ENCODE data around the gene SWAP70. TPM values are rescaled to one million over a fixed set of nuclear protein-coding genes. Genes with fewer than 3 reads are reported as not detected.

SWAP70 gene
- total RNA-seq, 2 experiments from 2014 or later, result 8.2 to 9.5 TPM

GRCh38 chr11:9716275-9717039, 52.6 kb downstream of the SWAP70 start:
- peaks cover 4% of the 10 kb centered on the region for H3K27me3 Mint-ChIP-seq (ENCODE audit: low read depth)
- intact Hi-C loops (cut with micrococcal nuclease), result loop anchor here (1.0 to 2.0 kb wide), 6 partner anchors 14 to 256 kb away; no protein-coding TSS in a partner anchor
- peak; percentile 41 for DNase-seq
- CTCF ChIA-PET, result interaction anchor here (1.1 to 2.1 kb wide), 4 partner anchors 32 to 115 kb away, joined by 3 to 6 read pairs (median 4); no protein-coding TSS in a partner anchor
- no peak overlapping the region for H3K4me3 Mint-ChIP-seq
- peak overlapping the region; percentile 66 for H3K27ac Mint-ChIP-seq
- peaks cover 29% of the 10 kb centered on the region for H3K4me1 Mint-ChIP-seq (ENCODE audit: low read depth)
- H3K36me3 Mint-ChIP-seq (ENCODE audit: low read depth), result peaks cover 3% of the 10 kb centered on the region
- peaks cover 10% of the 10 kb centered on the region for H3K9me3 Mint-ChIP-seq

- H3K36me3 Mint-ChIP-seq (ENCODE audit: low read depth), result peaks cover 3% of the 10 kb centered on the region
- H3K4me3 Mint-ChIP-seq, result no peak overlapping the region
- peaks cover 4% of the 10 kb centered on the region for H3K27me3 Mint-ChIP-seq (ENCODE audit: low read depth)
- H3K4me1 Mint-ChIP-seq (ENCODE audit: low read depth), result peaks cover 29% of the 10 kb centered on the region
- CTCF ChIA-PET, result interaction anchor here (1.1 to 2.1 kb wide), 4 partner anchors 32 to 116 kb away, joined by 3 to 6 read pairs (median 4); no protein-coding TSS in a partner anchor
- peaks cover 10% of the 10 kb centered on the region for H3K9me3 Mint-ChIP-seq
- peak; percentile 48 for DNase-seq
- intact Hi-C loops (cut with micrococcal nuclease), result loop anchor here (2.0 kb wide), 2 partner anchors 42 to 54 kb away; no protein-coding TSS in a partner anchor
- H3K27ac Mint-ChIP-seq, result peak overlapping the region; percentile 66
Measured at GRCh38 chr11:9717040-9717357, 53.1 kb downstream of the SWAP70 start.

- intact Hi-C loops (cut with micrococcal nuclease), result loop anchor here (2.0 kb wide), 2 partner anchors 41 to 55 kb away; no protein-coding TSS in a partner anchor
- DNase-seq, result no peak
- Mint-ChIP-seq H3K27ac (no peak overlapping the region), H3K4me1 (ENCODE audit: low read depth) (peaks cover 29% of the 10 kb centered on the region), H3K36me3 (ENCODE audit: low read depth) (peaks cover 3% of the 10 kb centered on the region), H3K4me3 (no peak overlapping the region), H3K27me3 (ENCODE audit: low read depth) (peaks cover 4% of the 10 kb centered on the region), H3K9me3 (peaks cover 10% of the 10 kb centered on the region)
- CTCF ChIA-PET, result interaction anchor here (1.1 to 2.1 kb wide), 4 partner anchors 31 to 116 kb away, joined by 3 to 6 read pairs (median 4); no protein-coding TSS in a partner anchor
Measured at GRCh38 chr11:9717719-9718118, 53.8 kb downstream of the SWAP70 start.

GRCh38 chr11:9718147-9718546, 54.3 kb downstream of the SWAP70 start:
- intact Hi-C loops (cut with micrococcal nuclease), result no loop called here
- CTCF ChIA-PET, result no interaction called here
- Mint-ChIP-seq H3K27ac (peak overlapping the region; percentile 32), H3K4me1 (ENCODE audit: low read depth) (peaks cover 29% of the 10 kb centered on the region), H3K4me3 (no peak overlapping the region), H3K27me3 (ENCODE audit: low read depth) (peaks cover 4% of the 10 kb centered on the region), H3K36me3 (ENCODE audit: low read depth) (peaks cover 3% of the 10 kb centered on the region), H3K9me3 (peaks cover 10% of the 10 kb centered on the region)
- DNase-seq, result no peak

GRCh38 chr11:9719566-9720289, 55.9 kb downstream of the SWAP70 start:
- Mint-ChIP-seq H3K27ac (no peak overlapping the region), H3K9me3 (peaks cover 10% of the 10 kb centered on the region), H3K4me3 (no peak overlapping the region), H3K27me3 (ENCODE audit: low read depth) (no peaks in the 10 kb centered on the region), H3K36me3 (ENCODE audit: low read depth) (peaks cover 3% of the 10 kb centered on the region), H3K4me1 (ENCODE audit: low read depth) (peaks cover 27% of the 10 kb centered on the region)
- no peak for DNase-seq
- CTCF ChIA-PET, result interaction anchor here (0.9 to 1.1 kb wide), 2 partner anchors 106 to 185 kb away, joined by 3 read pairs; no protein-coding TSS in a partner anchor
- intact Hi-C loops (cut with micrococcal nuclease), result no loop called here

GRCh38 chr11:9720290-9720630, 56.4 kb downstream of the SWAP70 start:
- CTCF ChIA-PET, result interaction anchor here (0.9 to 1.1 kb wide), 2 partner anchors 106 to 185 kb away, joined by 3 read pairs; no protein-coding TSS in a partner anchor
- H3K36me3 Mint-ChIP-seq (ENCODE audit: low read depth), result peaks cover 3% of the 10 kb centered on the region
- H3K4me1 Mint-ChIP-seq (ENCODE audit: low read depth), result peaks cover 27% of the 10 kb centered on the region
- H3K4me3 Mint-ChIP-seq, result no peak overlapping the region
- intact Hi-C loops (cut with micrococcal nuclease), result no loop called here
- H3K27me3 Mint-ChIP-seq (ENCODE audit: low read depth), result no peaks in the 10 kb centered on the region
- H3K9me3 Mint-ChIP-seq, result peaks cover 9% of the 10 kb centered on the region
- DNase-seq, result no peak
- H3K27ac Mint-ChIP-seq, result no peak overlapping the region

- Mint-ChIP-seq H3K4me3 (no peak overlapping the region), H3K4me1 (ENCODE audit: low read depth) (peaks cover 14% of the 10 kb centered on the region), H3K27me3 (ENCODE audit: low read depth) (no peaks in the 10 kb centered on the region), H3K27ac (no peak overlapping the region), H3K36me3 (ENCODE audit: low read depth) (peaks cover 1% of the 10 kb centered on the region), H3K9me3 (no peaks in the 10 kb centered on the region)
- DNase-seq, result no peak
- intact Hi-C loops (cut with micrococcal nuclease), result no loop called here
- CTCF ChIA-PET, result no interaction called here
Measured at GRCh38 chr11:9722023-9722422, 58.1 kb downstream of the SWAP70 start.

GRCh38 chr11:9722893-9723292, 59.0 kb downstream of the SWAP70 start:
- peaks cover 1% of the 10 kb centered on the region for H3K36me3 Mint-ChIP-seq (ENCODE audit: low read depth)
- CTCF ChIA-PET, result interaction anchor here (0.5 kb wide), 1 partner anchor 615 kb away, joined by 5 read pairs; no protein-coding TSS in a partner anchor
- peaks cover 9% of the 10 kb centered on the region for H3K4me1 Mint-ChIP-seq (ENCODE audit: low read depth)
- no peak overlapping the region for H3K27ac Mint-ChIP-seq
- no peak overlapping the region for H3K4me3 Mint-ChIP-seq
- no peak for DNase-seq
- no peaks in the 10 kb centered on the region for H3K9me3 Mint-ChIP-seq
- H3K27me3 Mint-ChIP-seq (ENCODE audit: low read depth), result no peaks in the 10 kb centered on the region
- intact Hi-C loops (cut with micrococcal nuclease), result no loop called here

- no peaks in the 10 kb centered on the region for H3K27me3 Mint-ChIP-seq (ENCODE audit: low read depth)
- intact Hi-C loops (cut with micrococcal nuclease), result no loop called here
- no peaks in the 10 kb centered on the region for H3K9me3 Mint-ChIP-seq
- H3K4me3 Mint-ChIP-seq, result no peak overlapping the region
- no peak for DNase-seq
- CTCF ChIA-PET, result interaction anchor here (0.7 kb wide), 2 partner anchors 23 to 481 kb away, joined by 4 read pairs; no protein-coding TSS in a partner anchor
- no peak overlapping the region for H3K27ac Mint-ChIP-seq
- H3K4me1 Mint-ChIP-seq (ENCODE audit: low read depth), result no peaks in the 10 kb centered on the region
- H3K36me3 Mint-ChIP-seq (ENCODE audit: low read depth), result no peaks in the 10 kb centered on the region
Measured at GRCh38 chr11:9726321-9727022, 62.6 kb downstream of the SWAP70 start.

GRCh38 chr11:9728058-9728457, 64.2 kb downstream of the SWAP70 start:
- Mint-ChIP-seq H3K27me3 (ENCODE audit: low read depth) (no peaks in the 10 kb centered on the region), H3K4me3 (no peak overlapping the region), H3K4me1 (ENCODE audit: low read depth) (no peaks in the 10 kb centered on the region), H3K9me3 (no peaks in the 10 kb centered on the region), H3K36me3 (ENCODE audit: low read depth) (no peaks in the 10 kb centered on the region), H3K27ac (no peak overlapping the region)
- intact Hi-C loops (cut with micrococcal nuclease), result no loop called here
- CTCF ChIA-PET, result no interaction called here
- no peak for DNase-seq

GRCh38 chr11:9731256-9731655, 67.4 kb downstream of the SWAP70 start:
- H3K27ac Mint-ChIP-seq, result no peak overlapping the region
- peaks cover 10% of the 10 kb centered on the region for H3K9me3 Mint-ChIP-seq
- no peak for DNase-seq
- H3K4me3 Mint-ChIP-seq, result no peak overlapping the region
- peaks cover 7% of the 10 kb centered on the region for H3K36me3 Mint-ChIP-seq (ENCODE audit: low read depth)
- CTCF ChIA-PET, result no interaction called here
- no peaks in the 10 kb centered on the region for H3K4me1 Mint-ChIP-seq (ENCODE audit: low read depth)
- H3K27me3 Mint-ChIP-seq (ENCODE audit: low read depth), result no peaks in the 10 kb centered on the region
- intact Hi-C loops (cut with micrococcal nuclease), result no loop called here

- H3K4me3 Mint-ChIP-seq, result no peak overlapping the region
- no peaks in the 10 kb centered on the region for H3K4me1 Mint-ChIP-seq (ENCODE audit: low read depth)
- CTCF ChIA-PET, result no interaction called here
- H3K27me3 Mint-ChIP-seq (ENCODE audit: low read depth), result no peaks in the 10 kb centered on the region
- H3K9me3 Mint-ChIP-seq, result peaks cover 16% of the 10 kb centered on the region
- no peak overlapping the region for H3K27ac Mint-ChIP-seq
- DNase-seq, result no peak
- H3K36me3 Mint-ChIP-seq (ENCODE audit: low read depth), result peaks cover 13% of the 10 kb centered on the region
- intact Hi-C loops (cut with micrococcal nuclease), result no loop called here
Measured at GRCh38 chr11:9732453-9732852, 68.6 kb downstream of the SWAP70 start.

Measured in activated naive CD4-positive, alpha-beta T cell treated with anti-CD3 and anti-CD28 coated beads for 36 hours (primary cell).